Testis (tissue), 2 donors: ENCODE results near the gene DCN.

Experiments used
- CTCF ChIP-seq, 3 experiments: fragments of 450-650 bp in 2 of 3; fragments of 200-600 bp in 1 of 3; sonication (generic) in 1 of 3; IDR thresholded peaks; one replicate each; pipeline ENCODE4 v1.5.1; 2016 to 2019; ENCODE audit warnings: antibody characterized with exemption in 3 of 3, mild to moderate bottlenecking in 2 of 3, moderate library complexity in 1 of 3
- POLR2A ChIP-seq: fragments of 450-650 bp; IDR thresholded peaks from one replicate; pipeline ENCODE4 v1.6.1; 2017; ENCODE audit warnings: antibody characterized with exemption, mild to moderate bottlenecking, moderate library complexity

DNA sequence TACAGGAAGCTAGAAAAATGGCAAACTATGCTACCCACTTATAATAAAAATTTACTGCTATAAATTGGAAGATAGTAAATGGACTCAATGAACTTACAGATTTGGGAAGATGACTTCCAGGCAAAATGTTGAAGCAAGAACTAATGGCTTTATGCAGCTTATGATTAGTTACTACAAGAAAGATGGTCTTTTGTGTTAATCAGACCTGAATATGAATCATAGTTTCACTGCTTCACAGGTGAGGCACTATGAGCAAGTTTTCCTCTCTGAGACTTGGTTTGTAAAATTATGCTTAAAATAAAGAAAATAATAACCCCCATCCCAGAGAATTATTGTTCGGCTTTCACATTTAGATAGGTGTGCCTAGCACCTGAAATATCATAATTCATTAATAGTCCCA is 19.8 kb upstream of the DCN start:
- no peak for TF ChIP-seq CTCF (IDR thresholded peaks at IDR 0.05)
- no peak for TF ChIP-seq POLR2A
